HepG2 (cell line): Measurements from ENCODE around the gene STIP1. TPM values are rescaled to one million over a fixed set of nuclear protein-coding genes. Genes with fewer than 3 reads are reported as not detected.

Experiments used
- ATF1 ChIP-seq: IDR thresholded peaks from 2 replicates; pipeline ENCODE4 v1.6.1; 2016; ENCODE audit warnings: mild to moderate bottlenecking, control low read depth
- BCLAF1 ChIP-seq: fragments of 450-650 bp; IDR thresholded peaks from 2 replicates; pipeline ENCODE4 v1.6.1; 2017; ENCODE audit warnings: mild to moderate bottlenecking
- DPF2 ChIP-seq: sonication (generic); formaldehyde crosslinking; IDR thresholded peaks from 2 replicates; pipeline ENCODE4 v1.4.0; 2020; ENCODE audit warnings: mild to moderate bottlenecking, low read depth, missing genetic modification reagents, borderline replicate concordance
- FOSL1 ChIP-seq: sonication (generic); formaldehyde crosslinking; IDR thresholded peaks from 2 replicates; pipeline ENCODE4 v1.9.0; 2021; ENCODE audit warnings: missing genetic modification reagents, borderline replicate concordance
- GPBP1L1 ChIP-seq: sonication (generic); formaldehyde crosslinking; IDR thresholded peaks from 2 replicates; pipeline ENCODE4 v1.5.0; 2020; ENCODE audit warnings: mild to moderate bottlenecking, missing genetic modification reagents
- JUNB ChIP-seq: sonication (generic); formaldehyde crosslinking; IDR thresholded peaks from 2 replicates; pipeline ENCODE4 v1.8.0; 2022; ENCODE audit warnings: missing genetic modification reagents, mild to moderate bottlenecking, borderline replicate concordance
- MYPOP ChIP-seq: sonication (generic); formaldehyde crosslinking; IDR thresholded peaks from 2 replicates; pipeline ENCODE4 v1.8.1; 2023; ENCODE audit warnings: mild to moderate bottlenecking, moderate library complexity, missing genetic modification reagents
- NCOR1 ChIP-seq: fragments of 200-600 bp; sonication (generic); IDR thresholded peaks from 2 replicates; pipeline ENCODE4 v1.7.0; 2017; ENCODE audit warnings: antibody characterized with exemption, low read length, borderline replicate concordance
- PLRG1 ChIP-seq: fragments of 450-650 bp; conservative IDR thresholded peaks from 2 replicates; pipeline ENCODE4 v1.6.1; 2016
- PTBP1 ChIP-seq: fragments of 200-400 bp; formaldehyde crosslinking; IDR thresholded peaks from 2 replicates; pipeline ENCODE4 v1.6.1; 2018; ENCODE audit warnings: low read length, low read depth; ENCODE audit not compliant: poor library complexity, severe bottlenecking
- RBM39 ChIP-seq: fragments of 200-400 bp; formaldehyde crosslinking; IDR thresholded peaks from one replicate; pipeline ENCODE4 v1.6.1; 2018; ENCODE audit warnings: antibody characterized with exemption, mild to moderate bottlenecking, low read depth, low read length; ENCODE audit not compliant: poor library complexity, severe bottlenecking
- SIX4 ChIP-seq: sonication (generic); formaldehyde crosslinking; IDR thresholded peaks from 2 replicates; pipeline ENCODE4 v1.4.0; 2020; ENCODE audit warnings: missing genetic modification reagents
- STAG1 ChIP-seq: sonication (generic); formaldehyde crosslinking; IDR thresholded peaks from 2 replicates; pipeline ENCODE4 v1.4.0; 2020; ENCODE audit warnings: missing genetic modification reagents
- ZFP91 ChIP-seq: sonication (generic); formaldehyde crosslinking; IDR thresholded peaks from 2 replicates; pipeline ENCODE4 v1.9.0; 2022; ENCODE audit warnings: missing genetic modification reagents, mild to moderate bottlenecking, borderline replicate concordance
- ZNF251 ChIP-seq: sonication (generic); formaldehyde crosslinking; IDR thresholded peaks from 2 replicates; pipeline ENCODE4 v1.9.0; 2021; ENCODE audit warnings: mild to moderate bottlenecking, missing genetic modification reagents
- ZNF496 ChIP-seq: sonication (generic); formaldehyde crosslinking; IDR thresholded peaks from 2 replicates; pipeline ENCODE4 v1.8.1; 2023; ENCODE audit warnings: mild to moderate bottlenecking, moderate library complexity, missing genetic modification reagents; ENCODE audit not compliant: insufficient replicate concordance
- ZNF558 ChIP-seq: sonication (generic); formaldehyde crosslinking; IDR thresholded peaks from 2 replicates; pipeline ENCODE4 v1.9.0; 2022; ENCODE audit warnings: mild to moderate bottlenecking, missing genetic modification reagents, borderline replicate concordance
- ZNF841 ChIP-seq: sonication (generic); formaldehyde crosslinking; IDR thresholded peaks from 2 replicates; pipeline ENCODE4 v1.8.1; 2023; ENCODE audit warnings: missing genetic modification reagents, borderline replicate concordance
- polyA plus RNA-seq, 8 experiments: library from polyadenylated mRNA; depleted of rRNA in 3 of 8; stranded (reverse) in 7 of 8; unstranded in 1 of 8; fragments of >200 nt; fragmentation: Illumina TruSeq in 4 of 8; extraction: Trizol in 4 of 8; gene quantifications; 2 replicates each; pipeline versions ENCODE4 v1.2.1 to v1.2.3, GENCODE V29; 2011 to 2016; ENCODE audit warnings: low read depth in 4 of 8, missing spikeins in 1 of 8, mixed read lengths in 1 of 8; ENCODE audit not compliant: insufficient read depth in 1 of 8
- total RNA-seq, 5 experiments: library from RNA; depleted of rRNA; stranded (reverse); fragments of >200 nt; fragmentation: Illumina TruSeq; extraction: Trizol; gene quantifications; 2 replicates each; pipeline ENCODE4 v1.2.3, GENCODE V29; 2016; ENCODE audit warnings: low read depth in 1 of 5

Gene STIP1
- total and polyA plus RNA-seq, 2 of the 13 experiments (the other 11 are each of a cell fraction or from before 2014, with no cell fraction given): 81.1 to 217 TPM

- peak; percentile 49; the same call in 1 of the 2 replicates for TF ChIP-seq ZFP91 (CRISPR knock-in tag)
- no peak for TF ChIP-seq ZNF251
- TF ChIP-seq RBM39: peak; percentile 24
- no peak for TF ChIP-seq ZNF841 (CRISPR knock-in tag)
- TF ChIP-seq PLRG1: no peak
- peak; percentile 82 for TF ChIP-seq STAG1 (CRISPR knock-in tag)
- no peak for TF ChIP-seq PTBP1
- no peak for TF ChIP-seq DPF2 (CRISPR knock-in tag)
- TF ChIP-seq JUNB (CRISPR knock-in tag): no peak
- no peak for TF ChIP-seq ZNF558
- no peak for TF ChIP-seq ATF1 (CRISPR knock-in tag)
- no peak for TF ChIP-seq FOSL1 (CRISPR knock-in tag)
- TF ChIP-seq MYPOP: no peak
- no peak for TF ChIP-seq ZNF496
- no peak for TF ChIP-seq SIX4 (CRISPR knock-in tag)
- no peak for TF ChIP-seq BCLAF1
- TF ChIP-seq NCOR1: no peak
- no peak for TF ChIP-seq GPBP1L1 (CRISPR knock-in tag)
These were observed 32.9 kb upstream of the STIP1 start (continued) for GRCh38 chr11:64152841-64153691.
